ENCODE results near the gene DOCK2.

The DOCK2 gene

DNA sequence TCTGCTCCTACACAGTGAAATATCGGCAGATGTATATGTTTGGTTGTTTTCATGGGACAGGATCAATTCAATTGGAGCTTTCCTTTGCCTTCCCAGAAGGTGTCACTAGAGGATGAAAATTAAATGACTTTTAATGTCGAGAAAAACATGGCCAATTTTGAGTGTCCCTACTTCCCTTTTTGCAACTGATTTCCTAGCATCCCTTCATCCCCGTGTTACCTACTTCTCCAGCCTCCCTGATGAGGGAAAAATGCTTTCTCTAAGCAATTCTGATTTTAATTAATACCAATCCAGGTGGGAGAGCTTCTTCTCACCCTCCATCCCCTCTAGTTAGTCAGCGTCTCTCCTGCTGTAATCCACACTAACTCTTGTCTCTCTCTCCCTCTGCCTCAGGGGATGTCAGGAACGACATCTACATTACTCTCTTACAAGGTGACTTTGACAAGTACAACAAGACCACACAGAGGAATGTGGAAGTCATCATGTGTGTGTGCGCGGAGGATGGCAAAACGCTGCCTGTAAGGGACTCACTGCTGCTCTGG lies 64.9 kb downstream of the DOCK2 start:
- no peak for TF ChIP-seq CTCF (IDR thresholded peaks at IDR 0.05; ENCODE audit: low read depth, low read length)
- no peak overlapping the region for H3K27ac ChIP-seq
- DNase-seq, result no peak
- no peaks in the 10 kb centered on the region for H3K9me3 ChIP-seq (ENCODE audit: severe bottlenecking)
- H3K4me3 ChIP-seq (ENCODE audit: low read depth, low read length), result no peak overlapping the region
- no peaks in the 10 kb centered on the region for H3K36me3 ChIP-seq
- peaks cover 82% of the 10 kb centered on the region for H3K27me3 ChIP-seq (ENCODE audit: insufficient read depth, low read depth, severe bottlenecking)

- no peaks in the 10 kb centered on the region for H3K9me3 ChIP-seq (ENCODE audit: severe bottlenecking)
- H3K4me3 ChIP-seq (ENCODE audit: low read depth, low read length), result no peak overlapping the region
- no peaks in the 10 kb centered on the region for H3K36me3 ChIP-seq
- peaks cover 84% of the 10 kb centered on the region for H3K27me3 ChIP-seq (ENCODE audit: insufficient read depth, low read depth, severe bottlenecking)
- H3K27ac ChIP-seq, result no peak overlapping the region
- DNase-seq, result no peak
- no peak for TF ChIP-seq CTCF (IDR thresholded peaks at IDR 0.05; ENCODE audit: low read depth, low read length)
These were observed 65.8 kb downstream of the DOCK2 start for GRCh38 chr5:169702693-169703481.

DNA sequence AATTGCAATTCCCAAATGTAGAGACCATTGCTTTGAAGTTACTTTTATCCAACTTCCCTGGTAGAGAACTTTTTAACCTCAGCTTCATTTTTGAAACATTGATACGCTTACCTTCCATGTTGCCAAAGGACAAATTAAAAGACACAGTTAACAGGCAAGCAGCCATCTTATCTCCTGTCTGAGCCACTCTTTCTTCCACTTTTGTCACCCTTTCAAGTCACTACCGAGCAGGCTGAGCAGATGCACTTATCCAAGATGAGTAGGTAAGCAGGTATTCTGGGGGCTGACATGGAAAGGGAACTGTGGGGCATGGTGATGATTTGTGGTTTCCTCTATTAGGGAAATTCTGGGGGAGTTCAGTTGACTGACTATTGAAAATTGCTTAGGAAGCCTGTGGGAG lies 66.7 kb downstream of the DOCK2 start:
- no peaks in the 10 kb centered on the region for H3K36me3 ChIP-seq
- no peak overlapping the region for H3K27ac ChIP-seq
- H3K9me3 ChIP-seq (ENCODE audit: severe bottlenecking), result no peaks in the 10 kb centered on the region
- no peak overlapping the region for H3K4me3 ChIP-seq (ENCODE audit: low read depth, low read length)
- no peak for TF ChIP-seq CTCF (IDR thresholded peaks at IDR 0.05; ENCODE audit: low read depth, low read length)
- DNase-seq, result no peak
- peaks cover 82% of the 10 kb centered on the region for H3K27me3 ChIP-seq (ENCODE audit: insufficient read depth, low read depth, severe bottlenecking)

GRCh38 chr5:169705322-169705721 lies 68.2 kb downstream of the DOCK2 start:
- H3K4me3 ChIP-seq (ENCODE audit: low read depth, low read length), result no peak overlapping the region
- H3K27me3 ChIP-seq (ENCODE audit: insufficient read depth, low read depth, severe bottlenecking), result peaks cover 84% of the 10 kb centered on the region
- H3K9me3 ChIP-seq (ENCODE audit: severe bottlenecking), result no peaks in the 10 kb centered on the region
- no peak for DNase-seq
- TF ChIP-seq CTCF (IDR thresholded peaks at IDR 0.05; ENCODE audit: low read depth, low read length), result no peak
- H3K27ac ChIP-seq, result no peak overlapping the region
- no peaks in the 10 kb centered on the region for H3K36me3 ChIP-seq

GRCh38 chr5:169706071-169706470 lies 69.0 kb downstream of the DOCK2 start:
- DNase-seq, result no peak

More at GRCh38 chr5:169706071-169706470, 69.0 kb downstream of the DOCK2 start:
- Histone ChIP-seq H3K27me3 (ENCODE audit: insufficient read depth, low read depth, severe bottlenecking) (peaks cover 86% of the 10 kb centered on the region), H3K4me3 (ENCODE audit: low read depth, low read length) (no peak overlapping the region), H3K9me3 (ENCODE audit: severe bottlenecking) (no peaks in the 10 kb centered on the region), H3K27ac (no peak overlapping the region), H3K36me3 (no peaks in the 10 kb centered on the region)
- TF ChIP-seq CTCF (IDR thresholded peaks at IDR 0.05; ENCODE audit: low read depth, low read length), result no peak
